ENCODE data around the gene DUSP16.
"Not testable (repeated sequence)": the region's sequence is repeated elsewhere in the genome, so short reads cannot be mapped to it uniquely, and the experiment has no call there.

The DUSP16 gene

DNA sequence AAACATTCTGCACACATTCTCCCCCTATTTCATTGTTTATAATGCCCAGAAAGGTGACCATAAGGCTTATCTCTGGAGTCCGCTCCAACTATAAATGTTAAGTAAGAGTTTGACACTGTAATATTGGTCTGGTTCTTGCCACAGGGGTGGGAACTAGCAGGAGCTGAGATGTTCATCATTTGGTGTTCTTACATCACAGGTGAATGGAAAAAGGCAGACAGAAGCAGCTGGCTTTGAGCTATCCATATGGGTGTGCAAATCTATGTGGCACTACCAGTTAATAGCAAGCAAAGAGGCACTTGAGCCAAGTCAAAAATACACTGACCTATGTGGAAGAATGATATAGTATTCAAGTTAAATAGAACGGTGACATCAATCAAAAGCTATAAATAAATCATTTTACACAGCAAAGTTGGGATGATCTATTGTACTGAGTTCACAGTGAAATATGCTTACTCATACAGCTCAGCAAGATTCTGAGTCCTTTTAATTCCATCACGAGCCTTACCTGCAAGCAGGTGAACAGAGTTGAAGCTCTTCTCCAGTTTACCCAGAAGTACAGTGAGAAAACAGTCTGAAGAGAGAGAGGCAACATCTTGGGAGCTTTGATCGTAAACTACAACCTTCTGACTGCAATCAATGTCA, 43.2 kb downstream of the DUSP16 start:
- no peak for DNase-seq

DNA sequence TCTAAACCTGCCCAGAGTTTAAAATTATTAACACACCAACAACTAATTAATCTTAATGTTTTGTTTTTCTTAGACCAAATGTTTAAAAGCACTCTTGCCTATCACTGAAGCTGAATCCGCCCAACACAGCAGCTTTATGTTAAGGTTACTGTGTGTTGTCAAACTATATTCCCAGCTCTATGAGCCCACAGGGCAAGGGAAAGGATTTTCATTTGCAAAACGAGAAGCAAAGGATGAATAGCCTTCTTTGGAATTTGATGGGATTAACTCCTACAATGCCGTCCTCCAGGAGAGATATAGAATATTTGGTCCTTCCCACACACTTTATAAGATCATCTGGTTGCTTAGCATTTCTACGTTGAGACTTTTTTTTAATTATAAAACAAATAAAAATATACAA, 43.7 kb downstream of the DUSP16 start:
- DNase-seq, result no peak

DNA sequence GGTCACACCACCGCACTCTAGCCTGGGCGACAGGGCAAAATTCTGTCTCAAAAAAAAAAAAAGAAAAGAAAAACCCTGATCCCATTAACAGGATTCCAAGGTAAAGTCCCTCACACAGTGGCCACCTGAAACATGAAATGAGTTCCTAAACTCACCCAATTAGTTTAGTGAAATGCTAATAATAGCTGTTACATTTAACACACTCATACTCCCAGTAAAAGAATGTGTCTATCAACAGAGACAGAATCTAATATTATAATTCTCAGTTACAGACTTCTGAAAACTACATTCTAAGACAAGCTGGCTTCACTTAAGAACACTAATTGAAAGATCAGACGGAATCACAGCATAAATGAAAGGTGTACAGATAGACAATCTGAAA, 44.2 kb downstream of the DUSP16 start:
- DNase-seq, result no peak

DNA sequence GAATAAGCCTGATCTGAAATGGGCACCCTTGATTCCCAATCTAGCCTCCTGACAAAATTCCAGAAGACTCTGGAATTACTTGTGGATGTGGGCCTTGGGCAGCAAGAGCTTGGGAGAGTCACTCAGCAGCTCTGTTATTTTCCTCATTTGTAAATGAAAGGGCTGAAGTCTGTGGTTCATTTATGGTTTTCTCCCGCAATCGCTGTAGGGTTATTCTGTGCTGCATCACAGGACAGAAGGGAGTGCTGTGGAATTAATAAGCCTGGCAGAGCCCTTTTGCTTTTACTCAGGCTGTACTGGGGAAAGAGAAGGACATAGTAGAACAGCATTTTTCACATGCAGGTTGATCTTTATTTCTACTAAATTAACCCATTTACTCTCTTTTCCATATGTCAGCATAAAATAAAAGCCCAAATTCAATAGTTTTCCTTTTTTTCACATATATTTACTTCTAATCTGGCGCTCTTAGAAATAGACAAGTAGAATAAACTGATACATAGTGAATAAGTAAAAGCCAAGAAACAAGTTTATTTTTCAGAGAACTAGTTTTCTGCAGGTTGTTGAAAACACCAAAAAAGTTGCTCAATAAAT, 49.2 kb downstream of the DUSP16 start:
- no peak for DNase-seq

DNA sequence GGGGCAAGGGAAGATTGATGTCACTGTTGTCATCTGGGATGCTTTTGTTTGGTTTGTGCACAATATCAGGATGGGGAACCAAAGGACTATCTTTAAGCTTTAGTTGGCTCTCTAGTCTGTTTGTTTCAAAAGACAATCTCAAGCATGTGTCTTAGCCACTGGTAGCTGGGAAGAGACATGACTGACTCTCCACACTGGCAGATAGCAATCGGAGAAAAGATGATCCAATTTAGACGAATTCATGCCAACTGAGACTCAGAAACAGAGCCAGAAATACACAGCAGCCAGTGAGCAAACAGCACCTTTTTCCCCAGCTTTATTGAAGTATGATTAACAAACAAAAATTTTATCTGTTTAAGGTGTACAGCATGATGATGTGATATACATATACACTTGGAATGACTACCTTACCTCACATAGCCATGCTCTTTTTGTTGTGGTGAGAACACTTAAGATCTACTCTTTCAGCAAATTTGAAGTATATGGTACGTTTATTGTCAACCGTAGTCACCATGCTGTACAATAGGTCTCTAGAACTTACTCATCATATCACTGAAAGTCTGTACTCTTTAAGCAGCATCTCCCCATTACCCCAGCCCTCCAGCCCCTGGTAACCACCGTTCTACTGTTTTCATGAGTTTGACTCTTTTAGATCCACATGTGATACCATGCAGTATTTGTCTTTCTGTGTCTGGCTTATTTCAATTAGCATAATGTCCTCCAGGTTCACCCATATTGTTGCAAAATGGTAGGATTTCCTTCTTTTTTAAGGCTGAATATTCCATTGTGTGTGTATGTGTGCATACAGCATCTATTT, 50.6 kb downstream of the DUSP16 start:
- no peak for DNase-seq

DNA sequence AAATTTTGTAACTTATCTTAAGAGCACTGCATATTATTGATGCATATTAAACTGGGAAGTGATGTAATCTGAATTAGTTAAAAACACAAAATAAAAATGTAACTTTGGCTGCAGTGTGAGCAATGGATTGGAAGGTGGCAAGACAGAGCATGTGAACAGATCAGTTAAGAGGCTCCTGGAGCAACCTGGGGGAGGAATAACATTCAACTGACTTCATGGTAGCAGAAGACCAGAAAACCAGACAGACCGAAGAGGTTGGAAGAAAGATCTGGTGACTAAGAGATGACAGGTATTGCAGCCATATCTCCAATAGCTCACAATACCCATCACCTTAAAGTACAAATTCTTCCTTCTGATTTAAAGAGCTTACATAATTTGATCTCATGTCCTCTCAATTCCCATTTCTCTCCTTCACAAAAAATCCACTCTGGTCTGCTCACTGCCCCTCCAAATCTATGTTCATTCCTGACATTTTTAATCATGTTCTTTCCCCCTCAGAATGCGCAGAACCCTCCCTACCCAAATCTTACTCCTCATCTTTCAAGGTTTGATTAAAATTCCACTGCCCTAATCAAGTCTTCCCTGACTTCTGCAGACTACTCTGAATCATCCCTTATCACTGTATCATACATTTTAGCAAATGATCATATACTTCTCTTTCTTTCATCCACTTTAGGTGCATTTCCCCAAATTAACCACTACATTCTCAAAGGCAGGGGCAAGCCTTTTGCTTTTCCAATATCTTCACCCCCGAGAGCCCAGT, 51.5 kb downstream of the DUSP16 start:
- DNase-seq, result no peak

DNA sequence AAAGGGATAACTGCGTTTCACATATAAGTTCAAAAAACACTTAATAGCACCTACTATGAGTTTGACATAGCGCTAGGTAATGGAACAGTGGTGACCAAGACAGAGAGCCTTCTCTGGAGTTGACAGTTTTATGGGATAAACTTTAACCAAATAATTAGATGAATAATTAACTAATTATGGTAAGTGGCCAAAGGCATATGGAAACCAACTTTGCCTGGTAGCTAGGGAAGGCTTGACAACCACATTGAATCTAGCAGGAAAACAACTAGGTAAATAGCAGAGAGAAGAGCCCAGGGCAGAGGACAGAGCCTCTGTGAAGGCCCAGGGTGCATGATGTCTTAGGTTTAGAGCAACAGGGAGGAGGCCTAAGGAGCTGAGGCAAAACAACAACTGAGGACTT, 52.1 kb downstream of the DUSP16 start:
- no peak for DNase-seq

DNA sequence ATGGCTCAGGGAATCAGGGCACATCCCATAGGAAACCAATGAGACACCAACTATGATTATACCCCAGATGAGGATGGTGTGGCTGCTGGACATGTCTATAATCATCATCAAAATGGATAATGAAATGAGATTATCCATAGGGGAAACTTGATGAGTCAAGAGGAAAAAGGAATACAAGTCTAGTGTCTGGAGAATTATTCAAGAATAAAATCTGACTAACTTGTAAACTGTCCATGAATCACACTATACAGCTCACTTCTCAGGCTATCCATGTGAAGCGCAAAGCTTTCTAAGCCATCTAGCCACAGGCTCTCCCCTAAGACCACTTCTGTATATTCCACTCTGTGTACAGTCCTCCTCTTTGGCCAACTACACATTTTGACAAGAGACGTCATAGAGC, 52.5 kb downstream of the DUSP16 start:
- DNase-seq, result no peak

DNA sequence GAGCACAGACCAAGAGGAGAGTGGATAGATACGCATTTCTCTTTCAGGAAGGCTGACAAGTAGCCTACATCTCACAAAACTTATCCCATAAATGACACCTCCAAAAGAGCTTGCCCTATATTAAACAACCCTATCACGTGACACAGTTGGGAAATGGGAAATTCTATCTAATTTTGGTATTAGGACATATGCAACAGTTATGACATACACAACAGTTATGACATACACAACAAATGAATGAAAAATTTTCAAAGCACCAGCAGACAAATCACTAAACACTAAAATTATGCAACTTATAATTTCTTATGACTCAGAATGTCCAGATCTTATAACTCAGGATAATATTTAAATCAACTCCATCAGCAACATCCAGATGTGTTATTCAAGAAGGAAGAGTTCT, 54.1 kb downstream of the DUSP16 start:
- no peak for DNase-seq

DNA sequence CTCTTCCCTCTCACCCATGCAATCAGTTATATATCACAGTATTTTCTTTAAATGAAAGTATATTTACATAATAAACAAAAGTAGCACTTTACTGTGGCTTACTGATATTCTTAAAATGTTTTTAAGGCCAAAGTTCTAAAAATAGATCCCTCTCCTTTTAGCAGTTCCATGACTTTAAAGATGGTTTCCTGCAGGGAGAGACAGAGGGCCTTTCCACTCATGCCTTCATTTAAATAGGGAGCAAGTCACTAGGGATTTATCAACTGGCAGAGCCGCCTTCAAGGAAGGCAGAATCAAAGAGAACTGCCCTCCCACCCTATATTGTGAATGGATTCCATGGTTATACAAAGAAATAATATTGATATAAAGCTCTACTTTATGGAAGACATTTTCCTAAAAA, 55.5 kb downstream of the DUSP16 start:
- DNase-seq, result no peak

DNA sequence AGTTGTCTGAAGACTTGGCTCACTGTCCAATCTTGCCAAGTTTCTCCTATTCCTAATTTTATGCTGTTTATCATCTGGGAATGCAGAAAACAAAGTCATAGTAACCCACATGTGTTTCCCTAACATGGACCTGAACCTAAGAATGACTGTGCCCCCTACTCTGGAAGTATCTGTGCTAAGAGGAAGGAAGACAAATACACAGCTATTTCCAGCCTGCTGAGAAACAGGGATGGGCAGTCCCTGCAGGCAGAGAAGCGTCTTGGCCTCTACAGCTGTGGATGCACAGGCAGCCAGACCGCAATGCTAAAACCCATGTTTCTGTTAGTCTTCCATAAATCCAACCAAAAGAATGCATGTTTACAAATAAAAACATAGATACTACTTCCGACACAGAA, 56.2 kb downstream of the DUSP16 start:
- no peak for DNase-seq

DNA sequence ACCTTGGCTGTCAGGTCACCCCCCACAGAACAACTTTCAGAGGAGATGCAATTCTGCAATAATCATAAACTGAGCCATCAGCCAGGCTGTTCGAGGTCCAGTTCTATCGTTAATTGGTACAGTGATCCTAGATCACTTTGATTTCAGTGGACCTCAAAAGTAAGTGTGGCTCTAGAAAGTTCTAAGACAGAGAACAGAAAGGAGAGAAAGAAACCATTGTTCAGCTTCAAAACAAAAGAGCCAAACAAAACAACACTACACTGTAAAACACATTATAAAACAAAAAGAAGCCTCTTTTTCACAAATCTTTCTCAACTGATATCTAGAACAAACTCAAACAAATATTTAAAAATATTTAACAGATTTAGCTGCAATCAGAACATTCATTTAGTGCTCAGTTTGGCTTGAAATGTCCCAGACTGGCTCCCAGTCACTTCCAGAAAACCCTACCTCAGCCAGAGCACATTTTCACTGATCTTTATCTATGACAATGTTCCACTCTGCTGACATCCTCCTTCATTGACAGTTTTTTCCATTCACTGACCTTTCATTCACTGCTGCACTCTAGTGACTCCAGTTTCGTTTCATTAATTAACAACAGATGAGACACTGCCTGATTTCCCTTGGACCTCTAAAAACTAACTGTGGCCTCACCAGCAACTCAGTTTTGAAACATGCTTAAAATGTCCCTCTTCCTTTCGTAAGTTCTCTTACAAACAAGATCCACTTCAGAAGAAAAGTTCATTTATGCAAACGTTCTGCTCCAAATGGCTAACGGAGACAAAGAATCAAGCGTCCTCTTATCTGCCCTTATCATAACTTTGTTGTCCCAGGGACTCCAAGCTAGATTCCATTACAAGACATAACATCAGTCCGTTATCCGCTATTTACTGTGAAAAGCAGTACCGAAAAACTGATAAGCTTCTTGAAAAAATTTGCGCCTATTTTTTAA, 56.8 kb downstream of the DUSP16 start:
- DNase-seq, result no peak

DNA sequence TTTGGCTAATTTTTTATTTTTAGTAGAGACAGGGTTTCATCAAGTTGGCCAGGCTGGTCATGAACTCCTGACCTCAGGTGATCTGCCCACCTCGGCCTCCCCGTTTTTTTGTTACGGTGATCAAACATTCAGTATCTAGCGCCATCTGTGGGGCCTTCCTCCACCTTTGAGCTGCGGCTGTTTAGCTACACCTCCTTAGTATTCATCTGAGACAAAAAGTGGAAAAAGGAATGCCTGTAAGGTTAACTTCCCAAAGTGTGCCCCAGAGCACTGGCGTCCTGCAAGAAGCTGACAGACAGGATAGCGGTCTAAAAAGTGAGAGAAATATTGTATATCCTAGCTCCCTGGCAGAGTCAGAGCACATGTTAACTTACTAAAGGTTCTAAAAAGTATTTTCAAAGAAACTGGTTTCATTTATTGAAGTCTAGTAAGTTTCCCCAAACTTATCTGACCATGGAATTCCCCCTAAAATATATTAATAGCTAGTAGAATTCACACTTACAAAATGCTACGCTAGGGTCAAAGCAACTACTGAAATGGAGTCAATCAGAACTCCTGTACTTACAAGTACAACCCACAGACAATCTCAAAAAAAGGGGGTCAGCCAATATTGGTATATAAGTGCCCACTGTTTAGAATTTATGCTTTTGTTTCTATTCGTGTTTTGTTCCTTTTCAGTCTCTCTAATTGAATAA, 59.1 kb downstream of the DUSP16 start:
- DNase-seq, result no peak

DNA sequence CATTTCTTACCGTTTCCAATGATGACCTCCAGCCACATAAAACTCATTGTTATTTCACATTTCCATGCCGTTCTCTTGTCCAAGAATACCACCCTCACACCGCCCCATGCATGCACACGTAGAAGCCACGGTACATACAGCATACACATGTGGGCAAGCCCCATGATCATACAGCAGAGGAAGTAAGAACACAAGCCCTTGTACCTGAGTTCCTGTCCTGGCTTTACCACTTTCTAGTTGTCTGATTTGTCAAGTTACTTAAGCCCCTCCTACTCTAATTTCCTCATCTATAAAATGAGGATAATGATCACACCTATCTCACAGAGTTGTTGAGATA, 59.9 kb downstream of the DUSP16 start:
- DNase-seq, result no peak

DNA sequence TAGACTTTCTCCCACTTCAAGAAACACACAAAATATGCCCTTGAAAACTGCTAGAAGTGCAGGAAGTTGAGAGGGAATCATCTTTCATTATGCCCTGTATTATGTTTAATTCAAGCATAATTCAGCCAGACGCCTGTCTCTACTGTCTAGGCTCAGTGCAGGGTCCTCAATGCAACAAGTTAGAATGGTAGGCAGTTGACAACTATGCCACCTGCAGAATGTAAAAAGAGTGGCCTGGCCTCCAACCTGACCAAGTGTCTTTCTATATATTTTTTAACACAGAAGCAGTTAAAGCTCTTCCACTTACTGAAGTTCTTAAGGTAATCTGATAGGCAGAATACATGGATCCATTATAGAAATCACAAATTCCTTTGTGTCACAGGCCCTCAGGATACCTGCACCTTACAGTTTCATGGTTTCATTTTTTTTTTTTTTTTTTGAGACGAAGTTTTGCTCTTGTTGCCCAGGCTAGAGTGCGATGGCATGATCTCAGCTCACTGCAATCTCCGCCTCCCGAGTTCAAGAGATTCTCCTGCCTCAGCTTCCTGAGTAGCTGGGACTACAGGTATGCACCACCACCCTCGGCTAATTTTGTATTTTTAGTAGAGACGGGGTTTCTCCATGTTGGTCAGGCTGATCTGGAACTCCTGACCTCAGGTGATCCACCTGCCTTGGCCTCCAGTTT, 60.4 kb downstream of the DUSP16 start:
- DNase-seq, result not testable (repeated sequence)

DNA sequence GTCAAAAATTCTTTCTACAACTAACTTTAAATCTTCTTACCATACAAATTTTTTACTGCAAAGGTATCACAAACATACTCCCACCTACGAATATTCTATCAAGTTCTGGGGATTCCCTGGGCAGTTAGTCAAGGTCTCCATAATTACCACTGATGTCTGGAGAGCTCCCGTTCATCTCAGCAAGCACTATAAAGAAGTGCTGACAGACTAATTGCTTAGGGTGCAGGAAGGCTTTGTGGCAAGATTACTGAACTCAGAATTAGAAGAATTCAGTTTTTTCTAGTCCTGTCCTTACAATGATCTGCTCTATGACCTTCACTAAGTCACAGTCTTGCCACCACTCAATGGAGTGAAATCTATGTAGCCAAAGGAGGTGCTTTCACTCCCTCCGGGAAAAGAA, 61.5 kb downstream of the DUSP16 start:
- DNase-seq, result no peak

DNA sequence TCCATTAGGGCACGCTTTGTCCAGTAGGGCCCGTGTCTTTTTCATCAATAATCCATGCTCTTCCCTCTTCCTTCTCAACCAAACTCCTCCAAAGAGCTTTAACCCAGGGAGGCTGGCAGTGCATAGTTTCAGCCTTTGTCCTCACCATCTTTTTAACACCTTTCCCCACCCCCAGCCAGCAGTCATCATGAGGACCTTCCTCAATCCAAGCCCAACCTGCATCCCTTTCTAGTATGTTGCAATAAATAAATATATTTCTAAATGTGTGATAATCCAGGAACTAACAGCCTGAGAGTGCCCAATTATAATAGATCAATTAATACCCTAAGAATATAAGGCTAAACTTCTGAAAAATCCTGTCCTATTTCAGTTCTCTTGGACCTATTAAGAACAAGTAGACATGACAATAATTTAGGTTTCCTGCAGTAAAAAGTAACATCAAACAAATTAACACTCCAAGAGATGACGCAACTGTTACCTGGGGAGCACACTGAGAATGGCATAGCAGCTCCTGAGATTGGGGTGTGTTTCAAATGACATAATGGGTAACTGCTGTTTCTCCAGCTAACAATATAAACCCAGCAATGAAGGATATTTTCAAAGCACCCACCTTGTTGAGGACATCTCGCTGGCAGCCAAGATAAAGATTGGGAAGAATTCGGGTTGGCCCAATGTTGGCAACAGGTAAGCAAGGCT, 62.6 kb downstream of the DUSP16 start:
- no peak for DNase-seq

DNA sequence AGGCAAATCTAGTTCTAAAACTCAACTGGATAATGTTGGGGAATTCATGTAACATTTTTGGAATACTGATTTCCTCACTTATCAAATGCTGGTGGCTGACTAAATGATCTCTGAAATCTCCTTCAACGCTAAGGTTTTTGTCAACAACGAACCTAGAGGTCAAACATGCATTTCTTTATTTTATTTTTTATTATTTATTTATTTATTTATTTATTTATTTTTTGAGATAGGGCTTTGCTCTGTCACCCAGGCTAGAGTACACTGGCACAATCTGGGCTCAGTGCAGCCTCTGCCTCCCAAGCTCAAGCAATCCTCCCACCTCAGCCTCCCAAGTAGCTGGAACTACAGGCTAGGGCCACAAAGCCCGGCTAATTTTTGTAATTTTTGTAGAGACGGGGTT, 64.5 kb downstream of the DUSP16 start:
- no peak for DNase-seq

DNA sequence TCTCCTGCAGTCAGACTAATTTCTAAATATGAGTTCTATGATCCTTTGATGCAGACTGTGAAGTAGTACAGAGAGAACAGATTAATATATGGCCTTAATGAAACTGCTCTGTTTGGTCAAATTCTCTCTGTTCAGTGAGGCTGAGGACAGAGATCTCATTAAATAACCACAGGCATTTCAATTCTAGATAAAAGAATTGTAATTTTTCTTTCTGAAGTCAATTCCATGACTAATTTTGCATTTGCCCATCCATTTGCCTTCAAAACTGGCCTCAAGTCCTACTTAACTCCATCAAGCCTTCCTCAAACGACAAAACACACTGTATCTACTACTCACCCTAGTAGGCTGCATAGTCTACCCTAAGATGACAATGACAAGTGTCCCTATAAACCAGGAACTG, 67.1 kb downstream of the DUSP16 start:
- DNase-seq, result no peak

DNA sequence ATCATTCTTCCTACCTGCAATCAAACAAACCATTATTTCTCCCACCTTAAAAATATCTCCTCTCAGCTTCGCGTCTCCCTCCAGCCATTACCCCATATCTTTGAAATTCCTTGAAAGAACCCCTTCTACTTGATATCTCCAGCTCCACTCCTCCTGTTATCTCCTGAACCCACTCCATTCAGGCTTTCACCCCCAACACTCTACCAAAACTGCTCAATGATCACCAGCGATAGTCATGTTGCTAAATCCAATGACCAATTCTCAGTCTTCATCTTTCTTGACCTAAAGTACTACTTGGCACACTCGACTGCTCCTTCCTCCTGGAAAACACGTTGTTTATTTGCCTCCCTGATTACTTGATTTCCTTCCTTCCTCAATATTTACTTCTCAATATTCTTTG, 70.1 kb downstream of the DUSP16 start:
- no peak for DNase-seq

DNA sequence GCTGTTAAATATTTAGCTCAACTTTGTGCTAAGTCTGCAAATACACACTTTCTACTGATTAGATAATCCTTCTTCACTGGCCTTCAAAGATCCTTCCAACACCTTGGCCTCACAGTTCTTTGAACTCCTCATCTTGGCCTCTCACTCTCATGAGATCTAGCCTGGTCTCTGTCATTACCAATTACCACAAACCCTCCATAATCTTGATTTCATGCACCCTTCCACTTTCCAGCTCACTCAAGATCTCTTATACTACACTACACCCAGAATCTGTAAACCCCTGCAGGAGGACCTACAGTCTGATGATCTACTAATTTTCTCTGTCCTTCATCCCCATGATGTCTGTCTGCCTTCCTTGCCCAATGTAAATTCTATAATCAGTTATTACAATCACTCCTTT, 71.1 kb downstream of the DUSP16 start:
- no peak for DNase-seq

Data from activated gamma-delta T cell treated with Interleukin-2 at 50 U/mL for 16 hours (primary cell).